SK-N-SH (cell line): ENCODE results near the gene PIEZO2. TPM values are rescaled to one million over a fixed set of nuclear protein-coding genes. Genes with fewer than 3 reads are reported as not detected.

Source experiments
- CTCF ChIA-PET: fragments of 300-600, 350-600 bp; formaldehyde crosslinking; extraction: SDS; loops from one replicate; lab custom pipeline; 2021; lab: Yijun Ruan, JAX
- POLR2A ChIA-PET: fragments of 350-600 bp; sonication (Branson Sonifier 250); formaldehyde crosslinking; extraction: SDS; loops from one replicate; lab custom pipeline; 2020; ENCODE audit warnings: antibody characterized with exemption, inconsistent platforms; lab: Yijun Ruan, JAX
- DNase-seq: peaks from one replicate; pipeline ENCODE4 v3.0.0; 2012
- H2AFZ ChIP-seq: fragments of 200-600 bp; sonication (generic); 2 replicates; pipeline ENCODE4 v1.8.1; 2016; ENCODE audit warnings: antibody characterized with exemption, mild to moderate bottlenecking, low read depth
- H3F3A ChIP-seq: fragments of 200-600 bp; sonication (generic); replicated peaks from 2 replicates; pipeline ENCODE3; 2016; ENCODE audit warnings: antibody characterized with exemption, mild to moderate bottlenecking; ENCODE audit not compliant: insufficient read depth
- H3K27ac ChIP-seq, 2 experiments: fragments of 200-500 bp in 1 of 2; fragments of 200-600 bp in 1 of 2; sonication (Bioruptor generic) in 1 of 2; sonication (generic), shearing (Covaris generic) in 1 of 2; 2 replicates each; pipeline versions ENCODE4 v1.5.1 to v1.6.1; 2014 to 2016; ENCODE audit warnings: low read depth in 2 of 2, inconsistent platforms in 1 of 2, low read length in 1 of 2, mild to moderate bottlenecking in 1 of 2, mixed read lengths in 1 of 2
- H3K27me3 ChIP-seq: fragments of 200-600 bp; sonication (generic), shearing (Covaris generic); 2 replicates; pipeline ENCODE4 v1.6.1; 2016; ENCODE audit warnings: mixed run types; ENCODE audit not compliant: insufficient read depth
- H3K36me3 ChIP-seq, 2 experiments: fragments of 200-500 bp in 1 of 2; fragments of 200-600 bp in 1 of 2; sonication (Bioruptor generic) in 1 of 2; sonication (generic) in 1 of 2; replicated peaks in 1 of 2; 2 replicates each; pipeline versions ENCODE3 to v1.5.1; 2014 to 2016; ENCODE audit warnings: low read length in 1 of 2, mild to moderate bottlenecking in 1 of 2; ENCODE audit not compliant: insufficient read depth in 2 of 2, control insufficient read depth in 1 of 2
- H3K4me1 ChIP-seq, 2 experiments: fragments of 200-500 bp in 1 of 2; fragments of 200-600 bp in 1 of 2; sonication (Bioruptor generic) in 1 of 2; sonication (generic), shearing (Covaris generic) in 1 of 2; 2 replicates each; pipeline versions ENCODE4 v1.5.1 to v1.6.1; 2014 to 2016; ENCODE audit warnings: low read depth in 1 of 2, low read length in 1 of 2, mixed run types in 1 of 2; ENCODE audit not compliant: insufficient read depth in 2 of 2, control insufficient read depth in 1 of 2
- H3K4me2 ChIP-seq: fragments of 200-600 bp; sonication (generic), shearing (Covaris generic); 2 replicates; pipeline ENCODE4 v1.6.1; 2017; ENCODE audit warnings: mixed run types
- H3K4me3 ChIP-seq, 2 experiments: fragments of 200-500 bp in 1 of 2; fragments of 200-600 bp in 1 of 2; sonication (Bioruptor generic) in 1 of 2; sonication (generic), shearing (Covaris generic) in 1 of 2; 2 replicates each; pipeline versions ENCODE4 v1.5.1 to v1.8.1; 2014 to 2016; ENCODE audit warnings: low read depth in 2 of 2, inconsistent platforms in 1 of 2, low read length in 1 of 2, mild to moderate bottlenecking in 1 of 2, mixed read lengths in 1 of 2, moderate library complexity in 1 of 2
- H3K79me2 ChIP-seq: fragments of 200-600 bp; sonication (generic); 2 replicates; pipeline ENCODE4 v1.8.1; 2017; ENCODE audit warnings: mild to moderate bottlenecking; ENCODE audit not compliant: insufficient read depth
- H3K9ac ChIP-seq: fragments of 200-600 bp; sonication (generic); 2 replicates; pipeline ENCODE4 v1.6.1; 2017; ENCODE audit warnings: mixed run types
- H3K9me2 ChIP-seq: fragments of 200-600 bp; sonication (generic); 2 replicates; pipeline ENCODE4 v1.6.1; 2017; ENCODE audit warnings: mixed run types
- H3K9me3 ChIP-seq: fragments of 200-600 bp; sonication (generic); 2 replicates; pipeline ENCODE4 v1.6.1; 2017; ENCODE audit warnings: mixed run types, mild to moderate bottlenecking, moderate library complexity
- H4K20me1 ChIP-seq: fragments of 200-600 bp; sonication (generic); 2 replicates; pipeline ENCODE4 v1.6.1; 2017; ENCODE audit warnings: mild to moderate bottlenecking, mixed run types; ENCODE audit not compliant: insufficient read depth
- CHD2 ChIP-seq: fragments of 150-350 bp; IDR thresholded peaks from 2 replicates; pipeline ENCODE4 v1.6.1; 2018; ENCODE audit warnings: low read length; ENCODE audit not compliant: partially characterized antibody
- EZH2phosphoT487 ChIP-seq: fragments of 200-600 bp; sonication (generic); IDR thresholded peaks from 2 replicates; pipeline ENCODE4 v1.6.1; 2017; ENCODE audit warnings: low read depth, mixed run types, mild to moderate bottlenecking, antibody characterized with exemption, moderate library complexity, borderline replicate concordance
- FOSL2 ChIP-seq: IDR thresholded peaks from 2 replicates; pipeline ENCODE4 v1.4.0; 2012; ENCODE audit warnings: low read depth, mild to moderate bottlenecking, moderate library complexity, borderline replicate concordance
- GATA2 ChIP-seq: sonication (generic); formaldehyde crosslinking; IDR thresholded peaks from 2 replicates; pipeline ENCODE4 v1.5.0; 2020; ENCODE audit warnings: mild to moderate bottlenecking, missing genetic modification reagents
- IRF3 ChIP-seq: fragments of 150-350 bp; IDR thresholded peaks from 2 replicates; pipeline ENCODE4 v1.6.1; 2016; ENCODE audit warnings: mild to moderate bottlenecking, low read depth, low read length
- MXI1 ChIP-seq: IDR thresholded peaks from 2 replicates; pipeline ENCODE4 v1.6.1; 2012; ENCODE audit warnings: mild to moderate bottlenecking, low read depth, low read length, improper control_type of control experiment
- NFIC ChIP-seq: IDR thresholded peaks from 2 replicates; pipeline ENCODE4 v1.4.0; 2012; ENCODE audit warnings: borderline replicate concordance
- NRF1 ChIP-seq: IDR thresholded peaks from 2 replicates; pipeline ENCODE4 v1.6.1; 2012; ENCODE audit warnings: low read depth, mild to moderate bottlenecking, low read length
- SIN3A ChIP-seq: IDR thresholded peaks from 2 replicates; pipeline ENCODE4 v1.6.1; 2012; ENCODE audit warnings: low read depth, mild to moderate bottlenecking, low read length, moderate library complexity, borderline replicate concordance
- SMC3 ChIP-seq: IDR thresholded peaks from 2 replicates; pipeline ENCODE4 v1.6.1; 2012; ENCODE audit warnings: low read depth, low read length, improper control_type of control experiment
- TAF1 ChIP-seq: IDR thresholded peaks from 2 replicates; pipeline ENCODE4 v1.6.1; 2012; ENCODE audit warnings: low read depth, mild to moderate bottlenecking, low read length, moderate library complexity, borderline replicate concordance
- WGBS: methylation state at CpG from one replicate; pipeline ENCODE4 v1.1.6; 2017; ENCODE audit warnings: low lambda C conversion rate; 5-methylcytosine and 5-hydroxymethylcytosine counted together
- polyA plus RNA-seq, 3 experiments: library from polyadenylated mRNA; depleted of rRNA; stranded (reverse); fragments of >200 nt; gene quantifications; 2 replicates each; pipeline ENCODE4 v1.2.3, GENCODE V29; 2012
- TF ChIP-seq, protein P1 (sequence below): IDR thresholded peaks from 2 replicates; pipeline ENCODE4 v1.4.0; 2012; ENCODE audit warnings: low read depth, borderline replicate concordance
- TF ChIP-seq, protein P2 (sequence below): fragments of 200-600 bp; sonication (generic); IDR thresholded peaks from 2 replicates; pipeline ENCODE4 v1.6.1; 2017; ENCODE audit warnings: antibody characterized with exemption, mild to moderate bottlenecking, moderate library complexity

PIEZO2 gene
- polyA plus RNA-seq, 1 of the 3 experiments (the other 2 are of a cell fraction), result not detected

DNA sequence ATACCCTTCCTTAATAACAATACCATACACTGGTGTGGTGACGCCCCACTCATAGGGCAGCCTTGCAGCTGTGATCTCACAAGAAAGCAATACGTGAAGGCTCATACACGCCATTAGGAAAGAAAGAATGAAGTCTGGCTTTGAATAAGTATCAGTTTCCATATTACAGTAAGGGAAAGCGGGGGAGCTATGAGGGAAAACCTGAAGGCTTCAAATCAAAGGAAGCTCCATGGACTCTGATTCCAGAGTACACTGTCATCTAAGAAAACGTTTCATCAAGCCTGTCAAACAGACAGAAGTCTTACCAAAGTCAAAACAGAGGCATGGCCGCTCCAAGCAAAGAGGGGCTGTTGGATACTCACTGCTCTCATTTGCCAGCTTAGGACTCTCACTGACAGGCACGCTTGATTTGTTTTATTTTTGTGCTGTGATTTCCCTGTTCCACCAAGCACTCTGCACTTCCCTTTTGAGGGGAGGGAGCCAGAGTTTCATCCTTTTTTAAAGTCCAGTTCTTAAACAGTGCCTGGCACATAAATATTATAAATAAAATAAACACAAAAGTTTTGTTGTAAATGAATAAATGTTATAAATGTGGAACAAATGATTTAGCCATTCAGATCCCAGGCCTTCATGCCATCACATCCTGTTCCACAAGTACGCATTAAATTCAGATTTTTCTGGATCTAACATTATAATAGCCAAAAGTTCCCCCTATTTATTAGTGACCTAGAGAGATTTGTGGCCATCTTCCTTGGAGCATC, 221.2 kb downstream of the PIEZO2 start:
- Histone ChIP-seq H3K27ac (peak overlapping the region in 1 of 2 experiments; percentile 52; a peak in 1 of 4 replicates), H3K36me3 (no peaks in the 10 kb centered on the region), H3K9ac (no peak overlapping the region), H3K9me3 (no peaks in the 10 kb centered on the region), H3K9me2 (no peaks in the 10 kb centered on the region), H3F3A (peaks cover 3% of the 10 kb centered on the region), H3K79me2 (no peaks in the 10 kb centered on the region)
- ChIA-PET CTCF (no interaction called here), POLR2A (no interaction called here)
- DNase-seq, result no peak
- 25% methylated on average over 8 of the region's 8 CpGs for WGBS
- TF ChIP-seq MXI1 (no peak), FOSL2 (no peak), EZH2phosphoT487 (no peak), GATA2 (no peak), NRF1 (no peak), NFIC (no peak), SIN3A (no peak), CHD2 (no peak), TAF1 (no peak), SMC3 (no peak), IRF3 (no peak)
- TF ChIP-seq, protein P1, sequence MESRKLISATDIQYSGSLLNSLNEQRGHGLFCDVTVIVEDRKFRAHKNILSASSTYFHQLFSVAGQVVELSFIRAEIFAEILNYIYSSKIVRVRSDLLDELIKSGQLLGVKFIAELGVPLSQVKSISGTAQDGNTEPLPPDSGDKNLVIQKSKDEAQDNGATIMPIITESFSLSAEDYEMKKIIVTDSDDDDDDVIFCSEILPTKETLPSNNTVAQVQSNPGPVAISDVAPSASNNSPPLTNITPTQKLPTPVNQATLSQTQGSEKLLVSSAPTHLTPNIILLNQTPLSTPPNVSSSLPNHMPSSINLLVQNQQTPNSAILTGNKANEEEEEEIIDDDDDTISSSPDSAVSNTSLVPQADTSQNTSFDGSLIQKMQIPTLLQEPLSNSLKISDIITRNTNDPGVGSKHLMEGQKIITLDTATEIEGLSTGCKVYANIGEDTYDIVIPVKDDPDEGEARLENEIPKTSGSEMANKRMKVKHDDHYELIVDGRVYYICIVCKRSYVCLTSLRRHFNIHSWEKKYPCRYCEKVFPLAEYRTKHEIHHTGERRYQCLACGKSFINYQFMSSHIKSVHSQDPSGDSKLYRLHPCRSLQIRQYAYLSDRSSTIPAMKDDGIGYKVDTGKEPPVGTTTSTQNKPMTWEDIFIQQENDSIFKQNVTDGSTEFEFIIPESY, result no peak
- TF ChIP-seq, protein P2, sequence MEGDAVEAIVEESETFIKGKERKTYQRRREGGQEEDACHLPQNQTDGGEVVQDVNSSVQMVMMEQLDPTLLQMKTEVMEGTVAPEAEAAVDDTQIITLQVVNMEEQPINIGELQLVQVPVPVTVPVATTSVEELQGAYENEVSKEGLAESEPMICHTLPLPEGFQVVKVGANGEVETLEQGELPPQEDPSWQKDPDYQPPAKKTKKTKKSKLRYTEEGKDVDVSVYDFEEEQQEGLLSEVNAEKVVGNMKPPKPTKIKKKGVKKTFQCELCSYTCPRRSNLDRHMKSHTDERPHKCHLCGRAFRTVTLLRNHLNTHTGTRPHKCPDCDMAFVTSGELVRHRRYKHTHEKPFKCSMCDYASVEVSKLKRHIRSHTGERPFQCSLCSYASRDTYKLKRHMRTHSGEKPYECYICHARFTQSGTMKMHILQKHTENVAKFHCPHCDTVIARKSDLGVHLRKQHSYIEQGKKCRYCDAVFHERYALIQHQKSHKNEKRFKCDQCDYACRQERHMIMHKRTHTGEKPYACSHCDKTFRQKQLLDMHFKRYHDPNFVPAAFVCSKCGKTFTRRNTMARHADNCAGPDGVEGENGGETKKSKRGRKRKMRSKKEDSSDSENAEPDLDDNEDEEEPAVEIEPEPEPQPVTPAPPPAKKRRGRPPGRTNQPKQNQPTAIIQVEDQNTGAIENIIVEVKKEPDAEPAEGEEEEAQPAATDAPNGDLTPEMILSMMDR, result no peak
- TF ChIP-seq, all 33 proteins: peak for 0
- Histone ChIP-seq H3K4me3 (no peak overlapping the region), H3K27me3 (no peaks in the 10 kb centered on the region; the same call in 1 of the 2 replicates), H4K20me1 (no peaks in the 10 kb centered on the region), H3K4me2 (peak overlapping the region; percentile 53), H3K4me1 (peaks cover 0 to 8% of the 10 kb centered on the region in 2 experiments; a peak in 1 of 4 replicates), H2AFZ (peak overlapping the region; percentile 75; the same call in 1 of the 2 replicates)
